Measurements from ENCODE around the gene THSD7A. TPM values are rescaled to one million over a fixed set of nuclear protein-coding genes. Genes with fewer than 3 reads are reported as not detected.

The THSD7A gene
- total RNA-seq, 3 donors from 2014 or later (not counting 1 experiment from before 2014, with no cell fraction given), result 0.29 to 8.6 TPM; not detected in 1

DNA sequence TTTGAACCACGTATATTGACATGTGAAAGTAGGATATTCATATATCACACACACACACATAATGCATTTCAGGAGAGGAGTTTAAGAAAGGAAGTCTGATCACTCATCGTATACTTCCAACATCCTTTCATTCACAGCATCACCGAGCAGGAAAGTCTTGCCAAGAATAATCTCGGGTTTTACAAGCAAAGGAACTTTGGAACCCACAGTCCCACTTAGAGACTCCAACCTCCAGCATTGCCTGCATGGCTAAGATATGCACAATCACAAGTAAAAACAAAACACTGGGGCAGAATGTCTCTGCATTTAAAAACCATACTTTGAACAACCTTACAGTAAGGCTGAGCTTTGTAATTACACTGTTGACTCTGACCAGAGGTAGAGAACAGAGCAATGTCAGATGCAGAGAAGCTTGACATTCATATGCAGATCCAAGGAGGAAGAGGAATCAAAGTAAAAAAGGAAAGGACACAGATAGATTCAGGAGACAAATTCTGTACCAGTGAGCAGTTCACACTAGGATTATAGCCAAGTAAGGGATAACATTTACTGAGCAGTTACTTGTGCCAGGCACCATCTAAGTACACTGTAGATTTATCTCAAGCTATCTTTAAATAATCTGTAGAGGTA lies 14.8 kb downstream of the THSD7A start:
- TF ChIP-seq, protein P1, sequence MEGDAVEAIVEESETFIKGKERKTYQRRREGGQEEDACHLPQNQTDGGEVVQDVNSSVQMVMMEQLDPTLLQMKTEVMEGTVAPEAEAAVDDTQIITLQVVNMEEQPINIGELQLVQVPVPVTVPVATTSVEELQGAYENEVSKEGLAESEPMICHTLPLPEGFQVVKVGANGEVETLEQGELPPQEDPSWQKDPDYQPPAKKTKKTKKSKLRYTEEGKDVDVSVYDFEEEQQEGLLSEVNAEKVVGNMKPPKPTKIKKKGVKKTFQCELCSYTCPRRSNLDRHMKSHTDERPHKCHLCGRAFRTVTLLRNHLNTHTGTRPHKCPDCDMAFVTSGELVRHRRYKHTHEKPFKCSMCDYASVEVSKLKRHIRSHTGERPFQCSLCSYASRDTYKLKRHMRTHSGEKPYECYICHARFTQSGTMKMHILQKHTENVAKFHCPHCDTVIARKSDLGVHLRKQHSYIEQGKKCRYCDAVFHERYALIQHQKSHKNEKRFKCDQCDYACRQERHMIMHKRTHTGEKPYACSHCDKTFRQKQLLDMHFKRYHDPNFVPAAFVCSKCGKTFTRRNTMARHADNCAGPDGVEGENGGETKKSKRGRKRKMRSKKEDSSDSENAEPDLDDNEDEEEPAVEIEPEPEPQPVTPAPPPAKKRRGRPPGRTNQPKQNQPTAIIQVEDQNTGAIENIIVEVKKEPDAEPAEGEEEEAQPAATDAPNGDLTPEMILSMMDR (IDR thresholded peaks at IDR 0.05), result no peak
- no peak overlapping the region for H3K27ac Mint-ChIP-seq
- H3K4me1 Mint-ChIP-seq, result no peaks in the 10 kb centered on the region
- H3K9me3 Mint-ChIP-seq, result peaks cover 19 to 22% of the 10 kb centered on the region in 2 donors
- intact Hi-C loops (cut with micrococcal nuclease), result no loop called here
- Histone ChIP-seq H3K4me3 (ENCODE audit: low read length) (no peak overlapping the region), H3K27me3 (ENCODE audit: control insufficient read depth, insufficient read depth, low read length) (no peaks in the 10 kb centered on the region), H3K27ac (ENCODE audit: low read length) (no peak overlapping the region), H3K36me3 (ENCODE audit: control insufficient read depth, insufficient read depth, low read length) (no peaks in the 10 kb centered on the region), H3K9me3 (ENCODE audit: control insufficient read depth, insufficient read depth, low read length) (no peaks in the 10 kb centered on the region), H3K4me1 (ENCODE audit: control insufficient read depth, insufficient read depth, low read length) (no peaks in the 10 kb centered on the region)
- peaks cover 14% of the 10 kb centered on the region for H3K36me3 Mint-ChIP-seq
- H3K4me3 Mint-ChIP-seq, result no peak overlapping the region
- no peaks in the 10 kb centered on the region for H3K27me3 Mint-ChIP-seq (ENCODE audit: low read depth in 2 of 2)
- DNase-seq (no peak), ATAC-seq (no peak)
- WGBS (ENCODE audit: insufficient coverage), result 68% methylated on average over 3 of the region's 4 CpGs

DNA sequence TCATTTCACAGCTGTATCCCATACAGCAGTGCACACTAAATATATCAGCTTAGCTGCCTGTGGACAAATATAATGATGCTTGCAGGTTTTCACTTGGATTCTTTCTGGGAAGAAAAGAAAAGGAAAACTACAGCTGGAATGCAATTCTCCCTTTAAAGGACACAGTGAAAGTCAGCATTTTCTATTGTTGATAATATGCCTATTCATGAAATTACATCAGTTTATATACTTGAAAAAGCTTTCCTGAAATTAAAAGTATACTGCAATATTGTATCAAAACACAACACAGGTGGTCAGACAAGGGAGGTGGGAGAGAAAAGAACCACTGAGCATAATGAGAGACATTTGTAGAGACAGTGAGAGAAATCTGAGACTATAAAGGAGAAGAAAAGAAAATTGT lies 20.3 kb downstream of the THSD7A start:
- ATAC-seq, result no peak
- Histone ChIP-seq H3K27ac (ENCODE audit: low read length) (no peak overlapping the region), H3K27me3 (ENCODE audit: control insufficient read depth, insufficient read depth, low read length) (no peaks in the 10 kb centered on the region), H3K4me1 (ENCODE audit: control insufficient read depth, insufficient read depth, low read length) (no peaks in the 10 kb centered on the region), H3K36me3 (ENCODE audit: control insufficient read depth, insufficient read depth, low read length) (no peaks in the 10 kb centered on the region), H3K4me3 (ENCODE audit: low read length) (no peak overlapping the region), H3K9me3 (ENCODE audit: control insufficient read depth, insufficient read depth, low read length) (no peaks in the 10 kb centered on the region)
- H3K4me3 Mint-ChIP-seq, result no peak overlapping the region
- H3K27ac Mint-ChIP-seq, result no peak overlapping the region
- intact Hi-C loops (cut with micrococcal nuclease), result no loop called here
- H3K4me1 Mint-ChIP-seq, result no peaks in the 10 kb centered on the region
- no peak for DNase-seq
- TF ChIP-seq, protein P1 (IDR thresholded peaks at IDR 0.05), result no peak
- H3K9me3 Mint-ChIP-seq, result peaks cover 8 to 11% of the 10 kb centered on the region in 2 donors
- H3K36me3 Mint-ChIP-seq, result no peaks in the 10 kb centered on the region
- no peaks in the 10 kb centered on the region for H3K27me3 Mint-ChIP-seq (ENCODE audit: low read depth in 2 of 2)

DNA sequence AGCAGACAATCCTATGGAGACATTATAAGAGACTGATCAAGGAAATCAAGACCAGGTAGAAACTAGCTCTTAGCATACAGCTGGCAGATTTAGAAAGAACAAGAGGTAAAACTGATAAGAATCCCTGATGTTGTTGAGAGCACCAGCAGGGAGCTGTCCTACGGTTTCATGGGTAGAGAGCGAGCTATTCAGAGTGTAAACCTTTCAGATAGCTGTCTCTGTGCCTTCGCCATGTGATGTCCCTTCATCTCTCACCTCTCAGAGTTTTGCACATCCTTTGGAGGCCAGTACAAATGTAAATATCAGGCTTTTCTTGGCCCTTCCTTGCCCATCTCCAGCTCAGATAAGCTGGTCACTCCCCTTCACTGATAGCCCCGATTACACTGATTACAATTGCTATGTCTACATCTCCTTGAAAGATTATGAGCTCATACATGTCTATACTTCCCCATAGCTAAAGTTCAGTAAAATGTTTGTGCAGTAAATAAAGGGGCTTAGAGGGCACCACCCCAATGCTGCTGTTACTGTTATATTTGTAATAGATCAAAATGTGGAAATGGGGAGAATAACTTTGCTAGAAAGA lies 21.9 kb downstream of the THSD7A start:
- TF ChIP-seq, protein P1 (IDR thresholded peaks at IDR 0.05), result no peak
- H3K4me3 ChIP-seq (ENCODE audit: low read length), result no peak overlapping the region
- intact Hi-C loops (cut with micrococcal nuclease), result no loop called here
- Mint-ChIP-seq H3K36me3 (no peaks in the 10 kb centered on the region), H3K4me3 (no peak overlapping the region), H3K27ac (no peak overlapping the region), H3K4me1 (no peaks in the 10 kb centered on the region), H3K27me3 (ENCODE audit: low read depth in 2 of 2) (no peaks in the 10 kb centered on the region), H3K9me3 (peaks cover 5 to 8% of the 10 kb centered on the region in 2 donors)
- H3K36me3 ChIP-seq (ENCODE audit: control insufficient read depth, insufficient read depth, low read length), result no peaks in the 10 kb centered on the region
- no peak overlapping the region for H3K27ac ChIP-seq (ENCODE audit: low read length)
- no peaks in the 10 kb centered on the region for H3K27me3 ChIP-seq (ENCODE audit: control insufficient read depth, insufficient read depth, low read length)
- DNase-seq (no peak), ATAC-seq (peak in 1 of 3 donors; percentile 59)
- H3K9me3 ChIP-seq (ENCODE audit: control insufficient read depth, insufficient read depth, low read length), result no peaks in the 10 kb centered on the region
- WGBS (ENCODE audit: insufficient coverage), result 91% methylated on average over 4 of the region's 4 CpGs
- H3K4me1 ChIP-seq (ENCODE audit: control insufficient read depth, insufficient read depth, low read length), result no peaks in the 10 kb centered on the region

DNA sequence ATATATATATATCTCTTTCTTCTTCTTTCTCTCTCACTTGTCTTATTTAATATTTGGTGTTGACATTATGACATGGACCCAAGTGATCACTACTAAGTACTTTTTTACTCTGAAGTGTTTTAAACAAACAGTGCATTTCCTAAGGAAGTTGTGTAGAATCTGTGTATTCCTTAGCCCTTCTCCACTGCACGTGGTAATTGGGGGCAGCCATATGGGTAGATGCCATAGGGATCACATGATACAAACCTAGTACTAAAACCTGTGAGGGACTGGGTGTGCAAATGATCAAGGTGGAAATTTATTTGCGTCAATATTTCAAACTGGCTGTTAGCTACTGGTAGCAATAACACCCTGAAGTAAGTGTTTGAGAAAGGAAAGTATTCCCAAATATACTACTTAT lies 25.0 kb downstream of the THSD7A start:
- 67% methylated on average over 1 of the region's 2 CpGs for WGBS (ENCODE audit: insufficient coverage)
- no peaks in the 10 kb centered on the region for H3K4me1 Mint-ChIP-seq
- no peak overlapping the region for H3K27ac Mint-ChIP-seq
- H3K4me3 Mint-ChIP-seq, result no peak overlapping the region
- H3K9me3 ChIP-seq (ENCODE audit: control insufficient read depth, insufficient read depth, low read length), result no peaks in the 10 kb centered on the region
- H3K36me3 Mint-ChIP-seq, result no peaks in the 10 kb centered on the region
- no peaks in the 10 kb centered on the region for H3K27me3 ChIP-seq (ENCODE audit: control insufficient read depth, insufficient read depth, low read length)
- DNase-seq (no peak), ATAC-seq (no peak)
- H3K9me3 Mint-ChIP-seq, result peaks cover 9 to 15% of the 10 kb centered on the region in 2 donors
- TF ChIP-seq, protein P1 (IDR thresholded peaks at IDR 0.05), result no peak
- intact Hi-C loops (cut with micrococcal nuclease), result no loop called here
- H3K27me3 Mint-ChIP-seq (ENCODE audit: low read depth in 2 of 2), result no peaks in the 10 kb centered on the region
- no peak overlapping the region for H3K27ac ChIP-seq (ENCODE audit: low read length)
- H3K4me1 ChIP-seq (ENCODE audit: control insufficient read depth, insufficient read depth, low read length), result no peaks in the 10 kb centered on the region
- H3K36me3 ChIP-seq (ENCODE audit: control insufficient read depth, insufficient read depth, low read length), result no peaks in the 10 kb centered on the region
- no peak overlapping the region for H3K4me3 ChIP-seq (ENCODE audit: low read length)

All from natural killer cell (primary cell).